Loucy (cell line): ENCODE measurements around the gene RERE.
"Not testable (repeated sequence)": the region's sequence is repeated elsewhere in the genome, so short reads cannot be mapped to it uniquely, and the experiment has no call there.

Source experiments
- H2AFZ ChIP-seq: fragments of 200-600 bp; sonication (generic); 2 replicates; pipeline ENCODE4 v1.6.0; 2016; ENCODE audit warnings: antibody characterized with exemption, mild to moderate bottlenecking, low read length, moderate library complexity
- H3F3A ChIP-seq: fragments of 200-600 bp; 2 replicates; pipeline ENCODE4 v1.6.0; 2016; ENCODE audit warnings: antibody characterized with exemption, low read depth, mild to moderate bottlenecking
- H3K27me3 ChIP-seq: fragments of 200-600 bp; sonication (generic); 2 replicates; pipeline ENCODE4 v1.6.1; 2014; ENCODE audit warnings: low read length, mild to moderate bottlenecking; ENCODE audit not compliant: insufficient read depth, poor library complexity, severe bottlenecking
- H3K36me3 ChIP-seq: fragments of 200-600 bp; sonication (generic); 2 replicates; pipeline ENCODE4 v1.6.1; 2016; ENCODE audit warnings: low read length; ENCODE audit not compliant: insufficient read depth
- H3K4me1 ChIP-seq: fragments of 200-600 bp; sonication (generic); 2 replicates; pipeline ENCODE4 v1.5.1; 2014; ENCODE audit warnings: low read length, mild to moderate bottlenecking; ENCODE audit not compliant: insufficient read depth, poor library complexity, severe bottlenecking
- H3K4me2 ChIP-seq: fragments of 200-600 bp; sonication (generic); 2 replicates; pipeline ENCODE4 v1.6.0; 2014; ENCODE audit warnings: antibody characterized with exemption, low read length, low read depth, mild to moderate bottlenecking; ENCODE audit not compliant: poor library complexity, severe bottlenecking
- H3K4me3 ChIP-seq: fragments of 200-600 bp; sonication (generic); 2 replicates; pipeline ENCODE4 v1.5.1; 2014; ENCODE audit warnings: low read length, mild to moderate bottlenecking, mixed read lengths; ENCODE audit not compliant: poor library complexity, severe bottlenecking
- H3K79me2 ChIP-seq: fragments of 200-600 bp; sonication (generic); 2 replicates; pipeline ENCODE4 v1.6.1; 2014; ENCODE audit warnings: low read length; ENCODE audit not compliant: insufficient read depth
- H3K9ac ChIP-seq: fragments of 200-600 bp; sonication (generic); 2 replicates; pipeline ENCODE4 v1.6.0; 2014; ENCODE audit warnings: mild to moderate bottlenecking, low read depth, low read length, moderate library complexity; ENCODE audit not compliant: poor library complexity, severe bottlenecking
- H3K9me2 ChIP-seq: fragments of 200-600 bp; sonication (generic); replicated peaks from 2 replicates; pipeline ENCODE4 v1.6.1; 2016; ENCODE audit warnings: low read depth, low read length, mixed read lengths
- H3K9me3 ChIP-seq: fragments of 200-600 bp; sonication (generic); 2 replicates; pipeline ENCODE4 v1.6.1; 2014; ENCODE audit warnings: mild to moderate bottlenecking, antibody characterized with exemption, low read length, low read depth; ENCODE audit not compliant: insufficient read depth
- H4K20me1 ChIP-seq: fragments of 200-600 bp; sonication (generic); 2 replicates; pipeline ENCODE4 v1.6.0; 2014; ENCODE audit warnings: antibody characterized with exemption, low read length, mild to moderate bottlenecking; ENCODE audit not compliant: insufficient read depth, poor library complexity, severe bottlenecking
- EZH2phosphoT487 ChIP-seq: fragments of 200-600 bp; IDR thresholded peaks from 2 replicates; pipeline ENCODE4 v1.6.1; 2018; ENCODE audit warnings: antibody characterized with exemption, mild to moderate bottlenecking, moderate library complexity, borderline replicate concordance
- TF ChIP-seq, protein P1 (sequence below): fragments of 200-600 bp; sonication (generic); conservative IDR thresholded peaks from 2 replicates; pipeline ENCODE4 v1.5.1; 2014; ENCODE audit warnings: mild to moderate bottlenecking, antibody characterized with exemption, low read length

The RERE gene

DNA sequence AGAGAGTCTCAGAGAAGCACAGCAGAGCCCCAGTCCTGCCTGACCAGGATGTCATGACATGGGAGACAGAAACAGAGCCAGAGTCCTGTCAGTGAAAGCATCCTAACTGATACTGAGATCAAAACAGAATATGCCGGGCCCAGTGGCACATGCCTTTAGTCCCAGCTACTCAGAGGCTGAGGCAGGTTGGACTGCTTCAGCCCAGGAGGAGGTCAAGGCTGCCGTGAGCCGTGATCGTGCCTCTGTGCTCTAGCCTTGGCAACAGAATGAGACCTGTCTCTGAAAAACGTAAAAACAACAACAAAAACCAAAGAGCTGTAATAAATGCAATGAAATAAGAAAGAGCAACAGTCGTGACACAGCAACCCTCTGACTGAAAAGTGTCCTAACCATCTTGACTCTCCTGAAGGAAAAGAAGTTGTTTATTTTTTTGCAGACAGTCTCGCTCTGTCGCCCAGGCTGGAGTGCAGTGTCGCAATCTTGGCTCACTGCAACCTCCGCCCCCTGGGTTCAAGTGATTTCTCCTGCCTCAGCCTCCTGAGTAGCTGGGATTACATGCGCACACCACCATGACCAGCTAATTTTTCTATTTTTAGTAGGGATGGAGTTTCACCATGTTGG lies 310.3 kb downstream of the RERE start:
- no peaks in the 10 kb centered on the region for H3K27me3 ChIP-seq
- H3K9ac ChIP-seq: no peak overlapping the region
- H3K9me3 ChIP-seq: no peaks in the 10 kb centered on the region
- H3F3A ChIP-seq: no peaks in the 10 kb centered on the region
- H3K36me3 ChIP-seq: peaks cover 10% of the 10 kb centered on the region; the same call in 1 of the 2 replicates
- no peak overlapping the region for H3K4me2 ChIP-seq
- no peaks in the 10 kb centered on the region for H4K20me1 ChIP-seq
- no peaks in the 10 kb centered on the region for H3K9me2 ChIP-seq
- H3K79me2 ChIP-seq: no peaks in the 10 kb centered on the region
- no peak overlapping the region for H3K4me3 ChIP-seq
- TF ChIP-seq EZH2phosphoT487: no peak
- TF ChIP-seq, protein P1, sequence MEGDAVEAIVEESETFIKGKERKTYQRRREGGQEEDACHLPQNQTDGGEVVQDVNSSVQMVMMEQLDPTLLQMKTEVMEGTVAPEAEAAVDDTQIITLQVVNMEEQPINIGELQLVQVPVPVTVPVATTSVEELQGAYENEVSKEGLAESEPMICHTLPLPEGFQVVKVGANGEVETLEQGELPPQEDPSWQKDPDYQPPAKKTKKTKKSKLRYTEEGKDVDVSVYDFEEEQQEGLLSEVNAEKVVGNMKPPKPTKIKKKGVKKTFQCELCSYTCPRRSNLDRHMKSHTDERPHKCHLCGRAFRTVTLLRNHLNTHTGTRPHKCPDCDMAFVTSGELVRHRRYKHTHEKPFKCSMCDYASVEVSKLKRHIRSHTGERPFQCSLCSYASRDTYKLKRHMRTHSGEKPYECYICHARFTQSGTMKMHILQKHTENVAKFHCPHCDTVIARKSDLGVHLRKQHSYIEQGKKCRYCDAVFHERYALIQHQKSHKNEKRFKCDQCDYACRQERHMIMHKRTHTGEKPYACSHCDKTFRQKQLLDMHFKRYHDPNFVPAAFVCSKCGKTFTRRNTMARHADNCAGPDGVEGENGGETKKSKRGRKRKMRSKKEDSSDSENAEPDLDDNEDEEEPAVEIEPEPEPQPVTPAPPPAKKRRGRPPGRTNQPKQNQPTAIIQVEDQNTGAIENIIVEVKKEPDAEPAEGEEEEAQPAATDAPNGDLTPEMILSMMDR: no peak
- peaks cover 5% of the 10 kb centered on the region for H3K4me1 ChIP-seq
- no peak overlapping the region for H2AFZ ChIP-seq

DNA sequence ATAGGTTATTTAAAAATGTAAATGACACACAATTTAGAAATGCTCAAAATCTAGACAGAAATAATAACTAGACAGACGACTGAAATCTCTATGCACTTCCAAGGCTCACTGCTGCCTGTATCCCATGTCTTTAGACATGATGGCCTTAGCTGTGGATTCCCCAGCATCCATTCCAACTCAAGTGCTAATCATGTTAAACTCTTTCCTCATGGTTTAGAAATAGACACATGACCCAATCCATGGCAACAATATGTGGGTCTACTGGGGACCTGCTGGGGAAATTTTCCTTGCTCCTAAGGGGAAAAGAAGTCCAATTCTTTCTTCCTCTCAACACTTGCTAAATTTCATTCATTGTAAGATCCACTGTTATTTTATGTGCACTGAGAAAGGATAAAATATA lies 311.0 kb downstream of the RERE start:
- H4K20me1 ChIP-seq: no peaks in the 10 kb centered on the region
- H3K4me2 ChIP-seq: no peak overlapping the region
- H2AFZ ChIP-seq: no peak overlapping the region
- H3K9ac ChIP-seq: no peak overlapping the region
- no peaks in the 10 kb centered on the region for H3K9me2 ChIP-seq
- peaks cover 5% of the 10 kb centered on the region for H3K4me1 ChIP-seq
- H3K4me3 ChIP-seq: no peak overlapping the region
- H3K27me3 ChIP-seq: no peaks in the 10 kb centered on the region
- TF ChIP-seq, protein P1: no peak
- H3K79me2 ChIP-seq: no peaks in the 10 kb centered on the region
- H3K36me3 ChIP-seq: peaks cover 10% of the 10 kb centered on the region; the same call in 1 of the 2 replicates
- H3K9me3 ChIP-seq: no peaks in the 10 kb centered on the region
- H3F3A ChIP-seq: no peaks in the 10 kb centered on the region

DNA sequence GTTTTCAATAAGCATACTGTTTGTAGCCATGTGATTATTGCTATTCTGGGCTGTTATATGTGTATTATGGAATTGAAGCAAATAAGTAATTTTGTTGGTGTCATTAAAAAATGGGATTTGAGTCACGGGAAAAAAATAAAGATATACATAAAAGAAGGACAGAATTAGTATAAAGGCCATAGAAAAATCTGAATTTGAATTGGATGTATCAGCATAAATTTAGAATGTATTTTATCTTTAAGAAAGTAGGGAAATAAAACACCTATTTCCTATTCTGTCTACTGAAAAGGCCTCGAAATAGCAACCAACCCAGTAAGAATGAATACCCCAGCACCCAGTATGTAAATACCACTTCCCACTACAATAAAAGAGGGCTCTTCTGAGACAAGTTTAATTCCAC lies 313.6 kb downstream of the RERE start:
- Histone ChIP-seq H4K20me1 (no peaks in the 10 kb centered on the region), H3K4me1 (no peaks in the 10 kb centered on the region), H3K4me2 (no peak overlapping the region), H3F3A (no peaks in the 10 kb centered on the region), H2AFZ (no peak overlapping the region), H3K9me3 (no peaks in the 10 kb centered on the region), H3K36me3 (peaks cover 13% of the 10 kb centered on the region; the same call in 1 of the 2 replicates), H3K9me2 (no peaks in the 10 kb centered on the region), H3K9ac (no peak overlapping the region), H3K4me3 (no peak overlapping the region), H3K79me2 (no peaks in the 10 kb centered on the region), H3K27me3 (no peaks in the 10 kb centered on the region)
- TF ChIP-seq, protein P1: no peak
- TF ChIP-seq EZH2phosphoT487: no peak

DNA sequence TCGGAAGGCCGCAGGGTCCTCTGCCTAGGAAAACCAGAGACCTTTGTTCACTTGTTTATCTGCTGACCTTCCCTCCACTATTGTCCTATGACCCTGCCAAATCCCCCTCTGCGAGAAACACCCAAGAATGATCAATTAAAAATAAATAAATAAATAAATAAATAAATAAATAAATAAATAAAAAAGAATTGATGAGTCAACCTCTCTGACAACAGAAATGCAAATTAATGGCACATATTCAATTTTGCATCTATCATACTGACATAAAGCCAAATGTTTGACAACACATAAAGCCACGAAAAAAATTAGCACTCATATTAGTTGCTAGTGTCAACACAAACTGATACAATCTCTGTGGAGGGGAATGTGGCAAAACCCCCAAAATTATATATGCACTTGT lies 314.5 kb downstream of the RERE start:
- H3K36me3 ChIP-seq: peaks cover 13% of the 10 kb centered on the region; the same call in 1 of the 2 replicates
- not testable (repeated sequence) for H3K9me2 ChIP-seq, H3K9me3 ChIP-seq, H3F3A ChIP-seq, H3K79me2 ChIP-seq, H2AFZ ChIP-seq, H3K4me2 ChIP-seq, H3K4me1 ChIP-seq, H3K9ac ChIP-seq, H4K20me1 ChIP-seq, H3K4me3 ChIP-seq, H3K27me3 ChIP-seq
